Left forelimb (tissue), 1 donor: ENCODE results near the gene FUT7.

Source experiments
- DNase-seq: peaks from one replicate; pipeline ENCODE4 v3.0.0-alpha.2; 2018; ENCODE audit warnings: low spot score

The FUT7 gene

GRCh38 chr9:137002646-137003041 is 29.2 kb downstream of the FUT7 start:
- no peak for DNase-seq

GRCh38 chr9:137001857-137002645 is 29.8 kb downstream of the FUT7 start:
- DNase-seq: no peak

- no peak for DNase-seq
These were observed 31.5 kb downstream of the FUT7 start for GRCh38 chr9:137000177-137000930.

- no peak for DNase-seq
These were observed 34.1 kb downstream of the FUT7 start for GRCh38 chr9:136997830-136998234.

GRCh38 chr9:136997371-136997770 is 34.5 kb downstream of the FUT7 start:
- no peak for DNase-seq

- no peak for DNase-seq
These were observed 35.3 kb downstream of the FUT7 start, which contains the start of gene CLIC3 for GRCh38 chr9:136996361-136997292. Gene CLIC3 (minus strand): TSS chr9:136996568. CDS start chr9:136996543, 25 bp downstream.

GRCh38 chr9:136995772-136996311 is 36.0 kb downstream of the FUT7 start:
- no peak for DNase-seq

GRCh38 chr9:136995362-136995761 is 36.5 kb downstream of the FUT7 start:
- no peak for DNase-seq

GRCh38 chr9:136994888-136995230 is 37.0 kb downstream of the FUT7 start:
- no peak for DNase-seq

GRCh38 chr9:136994180-136994887 is 37.6 kb downstream of the FUT7 start:
- DNase-seq: no peak

- DNase-seq: no peak
These were observed 39.0 kb downstream of the FUT7 start for GRCh38 chr9:136992819-136993369.

- peak; percentile 92 for DNase-seq
These were observed 39.7 kb downstream of the FUT7 start, which contains the start of gene PAXX for GRCh38 chr9:136991993-136992818. Gene PAXX (plus strand): TSS chr9:136992422. CDS start chr9:136992444, 22 bp downstream.

- DNase-seq: no peak
These were observed 41.5 kb downstream of the FUT7 start for GRCh38 chr9:136990242-136990911.

GRCh38 chr9:136988872-136989271 is 43.0 kb downstream of the FUT7 start:
- no peak for DNase-seq

GRCh38 chr9:136985853-136986252 is 46.0 kb downstream of the FUT7 start:
- no peak for DNase-seq

GRCh38 chr9:136985027-136985602 is 46.8 kb downstream of the FUT7 start:
- no peak for DNase-seq

- no peak for DNase-seq
These were observed 47.3 kb downstream of the FUT7 start for GRCh38 chr9:136984464-136985026.

- DNase-seq: no peak
These were observed 48.1 kb downstream of the FUT7 start for GRCh38 chr9:136983656-136984314.
